NAMALWA (cell line): Measurements from ENCODE around the gene KRTAP10-1.

ENCODE experiments used
- DNase-seq: peaks from one replicate; pipeline ENCODE4 v3.0.0-alpha.2; 2015; ENCODE audit warnings: low spot score

The KRTAP10-1 gene

DNA sequence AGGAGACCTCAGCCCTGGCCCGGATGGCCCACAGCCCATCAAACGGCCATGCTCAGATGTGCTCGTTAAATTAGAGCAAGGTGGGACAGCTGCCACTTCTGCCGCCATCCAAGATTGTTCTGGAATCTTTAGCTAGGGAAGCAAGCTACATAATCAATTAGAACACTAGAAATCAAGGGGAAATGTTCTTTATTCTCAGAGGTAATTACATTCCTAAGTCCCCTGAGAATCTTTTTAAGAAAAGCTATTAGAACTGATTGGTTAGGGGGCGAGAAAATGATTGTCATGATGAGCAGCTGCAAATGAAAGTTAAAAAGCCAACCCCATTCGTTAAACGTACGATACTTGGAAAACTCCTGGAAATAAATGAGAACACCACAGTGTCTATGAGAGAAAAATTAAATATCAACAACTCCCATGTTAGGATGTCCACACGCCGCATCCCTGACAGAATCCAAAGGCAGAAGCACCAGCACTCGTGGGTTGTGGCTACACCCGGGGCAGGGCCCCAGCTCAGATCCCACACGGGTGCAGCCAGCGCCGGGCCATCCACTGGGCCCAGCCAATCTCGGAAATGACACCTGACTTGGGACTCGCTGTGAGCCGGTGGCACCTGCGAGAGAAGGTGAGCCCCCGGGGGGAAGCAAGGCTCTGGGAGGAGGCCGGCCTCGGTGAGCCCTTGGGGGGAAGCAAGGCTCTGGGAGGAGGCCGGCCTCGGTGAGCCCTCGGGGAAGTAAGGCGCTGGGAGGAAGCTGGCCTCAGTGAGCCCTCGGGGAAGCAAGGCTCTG is 37.6 kb downstream of the KRTAP10-1 start:
- no peak for DNase-seq

DNA sequence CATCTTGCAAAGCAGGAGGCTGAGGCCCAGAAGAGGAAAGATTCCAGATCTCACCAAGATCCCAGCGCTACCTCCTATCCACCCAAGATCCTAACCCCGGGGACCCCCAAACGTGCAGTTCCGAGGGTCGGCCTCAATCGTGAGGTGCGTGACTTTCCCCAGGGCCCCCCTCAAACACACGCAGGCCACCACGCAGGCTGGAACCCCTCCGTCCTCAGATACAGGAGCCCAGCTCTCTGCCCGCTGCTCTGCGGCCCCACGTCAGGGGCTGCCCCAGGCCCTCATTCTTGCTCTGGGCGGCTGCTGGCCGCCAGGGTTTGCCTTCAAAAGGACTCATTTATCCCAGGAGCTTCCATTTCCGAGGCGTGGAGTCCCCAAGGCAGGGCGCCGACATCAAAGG is 39.9 kb downstream of the KRTAP10-1 start:
- no peak for DNase-seq

DNA sequence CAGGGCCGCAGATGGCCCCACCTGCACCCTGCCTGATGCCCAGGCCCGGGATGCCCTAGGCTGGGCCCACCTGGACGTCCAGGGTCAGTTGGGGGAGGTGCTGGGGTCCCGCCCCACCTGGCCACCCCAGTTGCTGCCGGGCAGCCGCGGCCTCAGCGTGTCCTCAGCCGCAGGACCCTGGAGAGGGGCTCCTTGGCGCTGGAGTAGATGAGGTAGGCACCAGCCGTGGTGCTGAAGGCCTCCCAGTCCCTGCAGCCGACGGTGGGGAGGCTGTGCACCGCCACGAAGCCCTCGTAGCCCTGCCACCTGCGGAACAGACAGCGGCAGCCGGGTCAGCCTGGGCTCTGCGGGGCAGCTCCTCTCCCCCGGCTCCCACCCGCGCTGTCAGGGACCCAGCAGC is 40.4 kb downstream of the KRTAP10-1 start:
- no peak for DNase-seq

DNA sequence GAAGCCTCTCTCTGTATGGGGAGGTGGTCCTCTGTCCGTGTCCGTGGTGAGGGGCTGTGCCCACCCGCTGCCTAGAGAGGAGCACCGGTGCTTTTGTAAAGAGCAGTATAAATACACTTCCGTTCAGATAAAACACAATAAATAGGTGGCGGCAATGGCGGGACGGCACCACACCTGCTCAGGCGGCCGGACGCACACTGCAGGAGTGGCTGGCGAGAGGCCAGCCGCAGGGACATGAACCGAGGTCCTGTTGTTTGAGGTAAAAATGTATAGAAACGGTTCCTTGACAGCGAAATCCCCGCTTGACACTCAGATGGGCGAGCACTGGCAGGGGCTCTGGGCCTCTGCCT is 40.8 kb downstream of the KRTAP10-1 start:
- no peak for DNase-seq

DNA sequence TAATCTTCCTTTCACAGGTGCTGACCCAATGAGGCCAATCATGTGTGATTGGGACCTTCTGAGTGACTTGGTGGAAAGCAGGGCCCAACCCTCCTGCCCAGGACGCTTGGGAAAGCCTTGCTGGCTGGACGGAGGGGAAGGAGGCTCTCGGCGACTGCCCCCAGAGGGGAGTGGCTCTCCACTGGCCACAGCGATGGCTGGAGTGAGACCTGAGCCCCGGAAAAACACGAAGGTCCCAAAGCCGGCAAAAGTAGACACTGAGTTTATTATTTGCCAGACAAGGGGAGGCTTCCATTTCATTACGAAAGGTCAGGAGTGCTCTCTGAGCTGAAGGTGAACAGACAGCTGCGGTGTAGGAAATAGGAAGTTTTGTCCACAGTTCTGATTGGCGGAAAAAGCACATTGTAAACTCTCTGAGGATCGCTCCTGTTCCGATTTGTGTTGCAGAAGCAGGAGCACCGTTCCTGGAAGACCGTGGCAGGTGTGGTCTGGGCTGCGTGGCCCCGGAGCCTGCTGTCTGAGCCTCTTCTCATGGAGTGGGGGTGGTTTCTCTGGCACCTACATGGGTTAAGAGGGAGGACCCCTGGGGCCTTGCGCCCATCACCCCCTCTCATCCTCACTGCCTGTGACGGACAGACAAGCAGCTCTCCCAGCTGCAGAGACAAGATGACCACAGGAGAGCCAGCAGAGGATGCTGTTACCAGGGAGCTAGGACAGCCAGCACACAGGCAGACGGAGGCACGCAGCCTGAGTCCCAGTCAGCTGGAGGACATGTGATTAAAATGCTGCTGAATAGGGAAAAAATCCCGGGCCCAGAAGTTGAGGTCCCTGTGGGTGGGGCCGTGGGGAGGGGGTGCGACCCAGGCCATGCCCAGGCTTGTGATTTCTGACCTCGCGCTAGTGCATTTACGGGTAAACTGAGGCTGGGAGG is 41.5 kb downstream of the KRTAP10-1 start:
- no peak for DNase-seq

DNA sequence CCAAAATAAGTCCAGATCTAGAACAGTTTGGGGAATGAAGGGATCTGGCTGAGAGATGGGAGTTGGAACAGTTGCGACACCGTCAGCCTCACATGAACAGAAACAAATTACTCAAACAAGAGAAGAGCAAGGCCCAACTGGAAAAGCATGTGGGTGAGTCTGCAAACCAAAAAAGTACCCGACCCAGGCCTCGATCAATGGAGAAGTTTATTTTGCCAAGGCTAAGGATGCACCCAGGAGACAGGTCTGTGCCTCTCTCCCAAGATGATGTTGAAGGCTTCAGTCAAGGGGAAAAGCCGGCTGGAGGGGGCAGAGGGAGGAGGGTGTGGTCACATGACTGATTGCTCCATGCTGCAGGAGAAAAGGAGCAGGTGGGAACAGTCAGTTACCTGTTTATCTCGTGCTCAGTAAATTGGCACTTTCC is 42.3 kb downstream of the KRTAP10-1 start:
- DNase-seq, result no peak

DNA sequence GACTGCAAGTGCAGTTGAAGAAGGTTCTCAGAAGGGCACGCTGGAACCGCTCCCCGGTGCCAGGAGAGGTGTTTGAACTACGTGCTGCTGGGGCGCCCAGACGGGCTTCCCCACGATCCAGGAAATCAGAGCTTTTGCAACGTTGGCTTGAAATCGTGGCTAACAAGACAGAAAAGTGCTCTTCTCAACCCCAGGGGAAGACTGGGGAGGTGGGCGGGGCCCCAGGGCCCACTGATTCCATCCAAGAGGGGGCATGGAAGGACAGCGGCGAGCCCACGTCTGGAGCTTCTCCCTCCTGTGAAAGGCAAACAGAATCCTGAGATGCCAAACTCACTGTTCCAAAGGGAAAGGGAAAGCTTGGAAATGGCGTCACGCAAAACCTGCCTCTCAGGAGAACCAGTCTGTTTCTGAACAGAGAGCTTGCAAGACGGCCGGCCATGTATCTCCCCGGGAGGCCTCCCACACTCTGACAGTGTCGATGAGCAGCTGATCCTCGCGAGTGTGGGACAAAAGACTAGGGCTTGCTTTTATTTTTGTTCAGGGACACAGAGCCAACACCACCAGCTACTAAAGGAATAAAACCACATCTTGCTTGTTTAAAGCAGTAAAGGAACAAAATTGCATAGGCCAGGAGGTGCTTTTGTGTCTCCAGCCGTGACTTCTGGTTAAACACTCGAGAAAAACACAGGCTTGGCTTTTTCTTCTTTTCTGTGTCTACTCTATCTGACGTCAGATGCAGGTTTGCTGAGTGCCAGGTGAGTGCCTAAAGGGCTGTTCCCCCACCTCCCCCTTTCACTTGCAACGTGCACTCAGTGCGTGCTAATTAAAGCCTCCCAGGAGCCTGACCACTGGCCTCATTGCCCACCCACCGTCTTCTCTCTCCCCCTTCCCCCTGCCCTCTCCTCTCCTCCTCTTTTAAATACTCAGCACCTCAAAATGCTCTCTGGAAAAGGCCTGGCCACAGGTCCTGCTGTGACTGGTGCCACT is 43.1 kb downstream of the KRTAP10-1 start:
- no peak for DNase-seq

DNA sequence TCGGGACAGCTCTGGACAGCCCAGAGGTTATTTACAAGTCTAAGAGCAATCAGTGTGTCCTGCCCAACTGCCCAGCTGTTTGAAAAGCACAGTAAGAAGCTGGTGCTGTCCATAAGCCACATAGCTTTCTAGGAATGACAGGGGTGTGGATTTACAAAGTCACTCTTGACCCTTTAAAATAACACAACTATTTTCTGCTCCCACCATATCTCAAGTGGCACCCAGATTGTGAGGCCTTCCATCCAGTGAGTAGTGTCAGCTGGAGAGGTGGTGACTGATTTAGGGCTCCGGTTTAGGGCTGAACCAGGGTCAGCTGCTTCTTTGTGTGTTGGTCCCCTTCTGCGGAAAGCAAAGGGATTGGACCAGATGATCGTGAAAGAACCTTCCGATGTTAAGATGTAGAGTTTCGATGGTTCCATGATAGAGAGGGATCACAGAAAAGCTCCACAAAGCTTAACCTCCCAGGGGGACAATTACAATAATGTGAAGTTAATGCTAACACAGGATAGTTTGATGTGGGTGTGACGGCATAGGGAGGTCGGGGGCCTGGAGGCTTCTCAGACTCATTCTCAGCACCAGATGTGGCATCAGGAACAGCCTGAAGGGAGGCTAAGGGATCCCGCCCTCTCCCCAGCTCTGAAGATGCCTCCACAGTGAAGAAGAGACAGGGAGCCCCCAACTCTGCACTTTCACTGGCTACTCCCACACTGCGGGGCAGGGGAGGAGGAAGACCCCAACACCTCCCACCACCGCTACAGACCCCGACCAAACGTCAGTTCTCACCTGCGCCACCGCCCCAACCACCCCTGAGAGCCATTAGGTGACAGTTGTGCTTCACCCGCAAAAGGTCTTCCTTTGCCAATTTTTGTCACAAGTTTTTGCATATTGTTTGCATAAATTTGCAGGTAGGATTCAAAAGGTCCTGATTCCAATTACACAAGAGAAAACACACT is 44.1 kb downstream of the KRTAP10-1 start:
- no peak for DNase-seq

DNA sequence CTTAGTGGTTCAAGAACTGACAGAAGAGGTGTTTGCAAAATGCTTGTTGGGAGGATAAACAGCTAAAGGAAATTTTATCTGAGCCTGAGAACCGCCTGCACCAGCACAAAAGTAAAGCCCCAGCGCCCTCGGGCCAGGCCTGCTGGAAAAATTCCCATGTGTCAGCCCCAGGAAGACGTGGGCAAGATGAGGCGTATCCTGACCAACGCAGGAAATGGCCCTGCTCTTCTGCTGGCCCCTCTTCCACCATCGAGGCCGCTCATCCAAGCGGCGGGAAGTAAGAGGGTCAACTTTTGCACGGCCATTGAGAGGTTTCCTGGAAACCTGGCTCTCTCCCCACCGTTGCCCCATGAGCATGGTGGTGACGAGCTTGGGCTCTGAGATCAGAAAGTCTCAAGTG is 45.0 kb downstream of the KRTAP10-1 start:
- DNase-seq, result no peak

DNA sequence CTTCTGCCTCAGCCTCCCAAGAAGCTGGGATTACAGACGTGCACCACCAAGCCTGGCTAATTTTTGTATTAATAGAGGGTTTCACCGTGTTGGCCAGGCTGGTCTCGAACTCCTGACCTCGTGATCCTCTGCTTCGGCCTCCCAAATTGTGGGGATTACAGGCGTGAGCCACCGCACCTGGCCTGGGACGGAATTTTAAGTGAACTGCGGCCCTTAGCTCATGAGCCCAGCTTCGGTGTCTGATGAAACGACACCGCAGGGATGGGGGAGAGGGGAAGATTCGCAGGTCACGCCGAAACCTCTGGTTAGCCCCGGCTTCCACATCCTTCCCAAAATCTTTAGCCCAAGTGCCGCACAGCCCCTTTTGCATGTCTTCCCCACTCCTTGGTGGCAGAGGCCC is 45.6 kb downstream of the KRTAP10-1 start:
- DNase-seq, result no peak

DNA sequence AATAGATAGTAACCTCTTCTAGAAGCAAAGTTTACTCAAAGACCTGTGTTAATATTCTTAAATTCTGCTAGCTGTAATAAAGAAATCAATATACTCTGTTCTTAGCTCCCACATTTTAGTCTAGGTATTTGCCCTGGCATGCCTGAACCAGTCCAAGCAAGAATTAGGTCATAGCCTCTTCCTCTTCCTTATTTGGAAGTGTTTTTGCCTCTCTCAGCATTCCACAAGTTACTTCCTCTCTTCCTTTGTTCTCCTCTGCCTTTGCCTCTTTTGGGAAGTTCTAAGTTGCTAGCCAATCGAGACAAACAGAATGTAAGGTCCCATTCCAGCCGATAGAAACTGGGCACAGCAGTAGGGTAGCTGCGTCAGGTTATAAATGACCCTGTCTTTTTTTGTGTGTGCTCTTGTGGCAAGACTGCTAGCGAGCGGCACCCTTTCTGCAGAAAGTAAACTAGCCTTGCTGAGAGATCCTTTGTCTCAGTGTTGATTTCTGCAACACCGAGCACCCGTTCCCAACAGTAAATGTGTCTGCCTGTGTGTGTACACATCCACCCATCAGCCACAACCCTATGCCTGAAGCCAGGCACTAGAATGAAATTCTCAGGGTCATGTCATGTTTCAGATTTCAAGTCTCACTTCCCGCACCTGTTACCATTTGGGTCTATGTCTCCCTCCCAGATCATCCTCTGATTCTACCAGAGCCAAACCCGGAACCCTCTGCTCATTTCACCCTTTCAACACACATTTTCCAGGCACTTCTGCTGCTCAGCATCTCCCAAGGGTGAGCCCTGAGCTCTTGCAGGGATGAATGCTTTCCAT is 47.2 kb downstream of the KRTAP10-1 start:
- no peak for DNase-seq

DNA sequence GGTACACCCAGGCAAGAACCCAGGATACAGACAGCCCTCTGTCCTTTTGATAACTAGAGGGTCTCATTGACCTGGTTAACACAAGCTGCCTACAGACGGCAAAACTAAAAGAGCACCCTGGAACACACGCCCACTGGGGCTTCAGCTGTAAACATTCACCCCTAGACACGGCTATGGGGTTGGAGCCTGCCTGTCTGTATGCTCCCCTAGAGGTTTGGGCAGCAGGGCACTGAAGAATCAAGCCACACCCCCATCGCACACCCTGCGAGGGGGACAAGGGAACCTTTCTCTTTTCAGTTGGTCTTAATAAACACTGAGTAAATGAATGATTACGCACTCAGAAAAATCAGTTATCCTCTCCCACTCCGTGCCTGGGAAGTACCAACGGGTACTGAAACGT is 49.2 kb downstream of the KRTAP10-1 start:
- no peak for DNase-seq

DNA sequence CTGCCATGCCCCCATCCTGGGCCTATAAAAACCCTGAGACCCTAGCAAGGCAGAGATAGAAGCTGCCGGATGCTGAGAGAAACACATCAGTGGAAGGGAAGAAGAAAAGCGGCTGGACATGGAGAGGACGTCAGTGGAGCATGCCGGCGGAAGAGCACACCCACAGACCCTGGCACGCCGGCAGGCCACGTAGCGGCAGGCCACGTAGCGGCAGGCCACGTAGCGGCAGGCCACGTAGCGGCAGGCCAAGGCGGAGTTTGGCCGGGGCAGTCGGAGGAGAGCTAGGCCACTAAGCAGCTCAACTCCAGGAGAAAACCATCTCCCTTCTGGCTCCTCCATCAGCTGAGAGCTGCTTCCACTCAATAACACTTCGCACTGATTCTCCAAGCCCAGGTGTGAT is 49.6 kb downstream of the KRTAP10-1 start:
- no peak for DNase-seq

DNA sequence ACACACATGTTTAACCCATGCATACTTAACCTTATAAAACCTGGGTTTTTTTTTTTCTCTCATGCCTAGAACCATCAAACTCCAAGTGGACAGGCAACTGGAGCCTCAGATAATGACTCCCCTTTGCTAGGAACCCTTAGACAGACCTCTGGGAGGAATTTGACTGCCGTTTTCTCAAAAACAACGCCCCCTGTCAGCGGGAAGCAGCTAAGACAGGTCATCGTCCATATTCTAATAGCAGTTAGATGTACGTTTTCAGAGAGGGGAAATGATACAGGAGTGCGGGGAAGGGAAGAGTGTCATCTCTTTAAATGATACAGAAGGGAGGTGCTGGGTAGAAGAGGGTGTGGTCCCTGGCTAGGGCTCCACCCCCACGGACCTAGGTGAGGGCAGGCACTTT is 50.0 kb downstream of the KRTAP10-1 start:
- peak; percentile 24 for DNase-seq
